Measurements from ENCODE around the gene SH3RF3. TPM values are rescaled to one million over a fixed set of nuclear protein-coding genes. Genes with fewer than 3 reads are reported as not detected.

SH3RF3 gene
- total RNA-seq, 2 experiments from 2014 or later, result 1.8 to 2.0 TPM

DNA sequence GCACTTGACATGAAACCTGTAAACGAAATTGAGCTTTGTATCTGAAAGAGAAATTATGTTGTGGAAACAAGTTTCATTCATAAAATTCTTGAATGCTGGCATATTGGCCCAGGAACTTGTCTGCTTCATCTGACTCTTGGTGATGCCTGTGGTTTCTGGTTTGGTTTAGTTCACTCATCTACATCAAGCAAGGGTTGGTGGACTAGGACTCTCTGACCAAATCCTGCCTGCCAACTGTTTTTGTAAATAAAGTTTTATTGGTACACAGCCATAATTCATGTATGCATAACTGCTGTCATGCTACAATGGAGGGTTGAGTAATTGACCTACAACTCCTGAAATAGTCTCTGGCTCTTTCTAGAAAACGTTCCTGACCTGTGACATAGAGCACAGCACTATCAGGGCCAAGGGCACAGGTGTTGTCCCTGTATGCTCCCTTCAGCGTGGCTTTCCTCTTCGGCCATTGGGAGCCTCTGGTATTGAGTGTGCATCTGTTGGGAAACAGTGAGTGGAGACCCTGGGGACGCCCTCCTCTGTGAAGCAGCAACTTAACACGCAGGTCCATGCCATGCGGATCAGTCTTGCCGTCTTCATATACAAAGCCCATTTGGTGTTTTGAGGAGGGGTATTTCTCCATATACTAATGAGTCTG, 226.3 kb downstream of the SH3RF3 start:
- no peaks in the 10 kb centered on the region for H3K27me3 Mint-ChIP-seq (ENCODE audit: low read depth)
- CTCF ChIA-PET, result no interaction called here
- DNase-seq, result no peak

DNA sequence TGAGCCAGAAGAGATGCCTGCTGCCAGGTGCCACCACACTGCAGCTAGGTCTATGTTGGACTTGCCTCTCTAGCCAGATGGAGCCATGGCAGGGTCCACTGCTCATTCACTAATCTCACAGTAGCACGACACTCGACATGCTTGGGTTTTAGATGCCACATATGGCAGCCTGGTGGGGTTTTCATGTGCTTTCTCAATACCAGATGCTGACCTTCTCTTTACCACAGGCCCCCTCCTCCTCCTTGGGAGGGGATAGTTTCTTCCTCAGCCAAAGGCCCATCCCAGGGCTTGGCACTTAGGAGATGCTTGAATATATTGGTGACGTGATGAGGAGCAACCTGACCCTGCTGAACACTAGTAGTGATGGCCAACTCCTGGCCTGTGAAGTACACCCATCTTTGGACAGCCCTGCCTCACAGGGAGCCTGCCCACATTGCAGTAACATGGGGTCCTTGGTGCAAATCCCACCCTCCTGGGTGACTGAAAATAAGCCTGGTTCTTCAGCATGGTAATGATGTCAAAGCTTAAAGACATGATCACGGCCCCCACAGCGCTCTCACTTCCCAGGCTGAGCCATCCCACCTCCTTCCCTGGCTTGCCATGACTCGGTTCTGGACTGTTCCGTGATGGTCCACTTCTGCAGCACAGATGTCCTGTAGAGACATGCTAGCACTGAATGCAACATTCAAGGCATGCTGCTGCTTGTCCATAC, 227.5 kb downstream of the SH3RF3 start:
- Mint-ChIP-seq H3K36me3 (ENCODE audit: low read depth) (peaks cover 12% of the 10 kb centered on the region), H3K9me3 (peaks cover 18% of the 10 kb centered on the region), H3K27me3 (ENCODE audit: low read depth) (no peaks in the 10 kb centered on the region), H3K27ac (no peak overlapping the region), H3K4me3 (no peak overlapping the region), H3K4me1 (ENCODE audit: low read depth) (peaks cover 4% of the 10 kb centered on the region)
- intact Hi-C loops (cut with micrococcal nuclease), result no loop called here
- no peak for DNase-seq
- CTCF ChIA-PET, result no interaction called here

More for the DNA sequence above, 226.3 kb downstream of the SH3RF3 start:
- Mint-ChIP-seq H3K4me3 (no peak overlapping the region), H3K36me3 (ENCODE audit: low read depth) (peaks cover 14% of the 10 kb centered on the region), H3K4me1 (ENCODE audit: low read depth) (peaks cover 15% of the 10 kb centered on the region), H3K27ac (no peak overlapping the region), H3K9me3 (peaks cover 13% of the 10 kb centered on the region)
- intact Hi-C loops (cut with micrococcal nuclease), result no loop called here

DNA sequence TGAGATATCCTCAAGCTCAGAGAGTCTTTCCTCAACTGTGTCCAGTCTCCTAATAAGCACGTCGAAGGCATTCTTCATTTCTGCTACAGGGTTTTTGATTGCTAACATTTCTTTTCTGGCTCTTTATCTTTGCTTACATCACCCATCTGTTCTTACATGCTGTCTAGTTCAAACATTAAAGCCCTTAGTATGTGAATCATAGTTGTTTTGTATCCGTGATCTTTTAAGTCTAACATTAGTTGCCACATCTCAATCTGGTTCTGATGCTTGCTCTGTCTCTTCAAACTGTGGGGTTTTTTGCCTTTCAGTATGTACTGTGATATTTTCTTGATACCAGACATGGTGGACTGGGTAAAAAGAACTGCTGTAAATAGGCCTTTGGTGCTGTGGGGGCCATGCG, 235.2 kb downstream of the SH3RF3 start:
- H3K27me3 Mint-ChIP-seq (ENCODE audit: low read depth), result no peaks in the 10 kb centered on the region
- H3K27ac Mint-ChIP-seq, result no peak overlapping the region
- CTCF ChIA-PET, result interaction anchor here (0.7 kb wide), 1 partner anchor 219 kb away, joined by 3 read pairs; no protein-coding TSS in a partner anchor
- DNase-seq, result no peak
- H3K36me3 Mint-ChIP-seq (ENCODE audit: low read depth), result peaks cover under 1% of the 10 kb centered on the region
- no peak overlapping the region for H3K4me3 Mint-ChIP-seq
- intact Hi-C loops (cut with micrococcal nuclease), result no loop called here
- H3K4me1 Mint-ChIP-seq (ENCODE audit: low read depth), result no peaks in the 10 kb centered on the region
- peaks cover 5% of the 10 kb centered on the region for H3K9me3 Mint-ChIP-seq

DNA sequence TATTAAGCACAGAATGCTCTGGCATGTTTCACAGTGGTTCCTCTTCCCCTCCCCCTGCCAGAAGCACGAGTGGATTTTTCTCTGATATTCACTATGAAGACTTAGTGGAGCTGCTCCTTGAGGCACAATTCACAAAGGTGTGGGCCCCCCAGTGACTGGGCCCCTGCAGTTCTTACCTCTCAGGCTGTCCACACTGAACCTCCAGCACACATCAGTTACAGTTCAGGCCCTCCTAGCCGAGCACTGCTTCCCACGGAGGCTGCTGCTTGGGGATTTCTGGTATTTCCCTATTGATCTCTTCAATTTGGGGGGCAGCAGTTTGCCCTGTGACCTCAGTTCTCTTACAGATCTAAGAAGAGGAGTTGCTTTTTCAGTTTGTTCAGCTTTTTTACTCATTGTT, 236.1 kb downstream of the SH3RF3 start:
- Mint-ChIP-seq H3K4me1 (ENCODE audit: low read depth) (no peaks in the 10 kb centered on the region), H3K27ac (no peak overlapping the region)

DNA sequence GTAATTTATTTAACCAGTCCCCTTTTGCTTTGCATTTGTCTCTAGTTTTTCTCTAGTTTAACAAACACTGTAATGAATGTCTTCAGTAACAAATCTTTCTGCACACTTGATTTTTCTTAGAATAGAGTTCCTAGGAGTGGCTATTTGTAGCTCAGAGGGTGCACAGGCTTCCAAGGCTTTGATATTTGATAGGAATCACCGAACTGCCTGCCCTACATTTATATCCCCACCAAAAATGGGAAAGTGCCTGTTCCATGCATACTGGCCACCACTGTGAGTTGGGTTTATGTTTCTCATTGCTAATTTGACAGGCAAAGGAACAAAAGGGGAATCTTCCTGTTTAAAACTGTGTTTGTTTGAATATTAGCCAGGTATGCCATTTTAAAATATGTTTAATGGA, 238.7 kb downstream of the SH3RF3 start:
- H3K4me3 Mint-ChIP-seq, result no peak overlapping the region
- CTCF ChIA-PET, result no interaction called here
- H3K9me3 Mint-ChIP-seq, result no peaks in the 10 kb centered on the region
- no peak overlapping the region for H3K27ac Mint-ChIP-seq
- H3K27me3 Mint-ChIP-seq (ENCODE audit: low read depth), result no peaks in the 10 kb centered on the region
- no peaks in the 10 kb centered on the region for H3K4me1 Mint-ChIP-seq (ENCODE audit: low read depth)
- peaks cover 2% of the 10 kb centered on the region for H3K36me3 Mint-ChIP-seq (ENCODE audit: low read depth)
- intact Hi-C loops (cut with micrococcal nuclease), result no loop called here
- DNase-seq, result no peak

More for the DNA sequence above, 236.1 kb downstream of the SH3RF3 start:
- intact Hi-C loops (cut with micrococcal nuclease), result no loop called here
- Mint-ChIP-seq H3K27me3 (ENCODE audit: low read depth) (no peaks in the 10 kb centered on the region), H3K4me3 (no peak overlapping the region), H3K9me3 (peaks cover 4% of the 10 kb centered on the region), H3K36me3 (ENCODE audit: low read depth) (no peaks in the 10 kb centered on the region)
- DNase-seq, result no peak
- CTCF ChIA-PET, result no interaction called here

DNA sequence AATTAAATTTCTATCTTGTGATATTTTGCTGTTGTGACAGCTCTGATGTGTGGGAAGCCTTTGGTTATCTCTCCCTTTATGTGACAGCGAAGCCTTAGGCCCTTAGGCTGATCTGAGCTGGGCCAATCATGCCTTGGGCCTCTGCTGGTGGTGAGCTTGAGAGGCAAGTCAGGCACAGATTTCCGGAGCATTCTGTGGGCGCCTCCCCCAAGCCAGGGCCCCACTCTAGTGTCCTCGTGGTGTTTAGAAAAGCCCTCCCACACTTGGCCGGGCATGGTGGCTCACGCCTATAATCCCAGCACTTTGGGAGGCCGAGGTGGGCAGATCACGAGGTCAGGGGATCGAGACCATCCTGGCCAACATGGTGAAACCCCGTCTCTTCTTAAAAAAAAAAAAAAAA, 239.8 kb downstream of the SH3RF3 start:
- no peaks in the 10 kb centered on the region for H3K4me1 Mint-ChIP-seq (ENCODE audit: low read depth)
- peaks cover 4% of the 10 kb centered on the region for H3K36me3 Mint-ChIP-seq (ENCODE audit: low read depth)
- no peaks in the 10 kb centered on the region for H3K9me3 Mint-ChIP-seq
- no peak for DNase-seq
- no peak overlapping the region for H3K4me3 Mint-ChIP-seq
- H3K27ac Mint-ChIP-seq, result no peak overlapping the region
- H3K27me3 Mint-ChIP-seq (ENCODE audit: low read depth), result no peaks in the 10 kb centered on the region
- intact Hi-C loops (cut with micrococcal nuclease), result no loop called here
- CTCF ChIA-PET, result no interaction called here

- no peaks in the 10 kb centered on the region for H3K9me3 Mint-ChIP-seq
- no peak for DNase-seq
- H3K4me3 Mint-ChIP-seq, result no peak overlapping the region
- CTCF ChIA-PET, result interaction anchor here (0.7 kb wide), 1 partner anchor 37 kb away, joined by 3 read pairs; no protein-coding TSS in a partner anchor
- intact Hi-C loops (cut with micrococcal nuclease), result no loop called here
- no peaks in the 10 kb centered on the region for H3K4me1 Mint-ChIP-seq (ENCODE audit: low read depth)
- H3K27ac Mint-ChIP-seq, result no peak overlapping the region
- H3K36me3 Mint-ChIP-seq (ENCODE audit: low read depth), result peaks cover 4% of the 10 kb centered on the region
- H3K27me3 Mint-ChIP-seq (ENCODE audit: low read depth), result no peaks in the 10 kb centered on the region
Observed at GRCh38 chr2:109369671-109370191, 240.7 kb downstream of the SH3RF3 start.

GRCh38 chr2:109370399-109371035, 241.5 kb downstream of the SH3RF3 start:
- no peak for DNase-seq
- Mint-ChIP-seq H3K27me3 (ENCODE audit: low read depth) (no peaks in the 10 kb centered on the region), H3K4me3 (no peak overlapping the region), H3K36me3 (ENCODE audit: low read depth) (peaks cover 7% of the 10 kb centered on the region), H3K27ac (no peak overlapping the region), H3K9me3 (no peaks in the 10 kb centered on the region), H3K4me1 (ENCODE audit: low read depth) (no peaks in the 10 kb centered on the region)
- CTCF ChIA-PET, result no interaction called here
- intact Hi-C loops (cut with micrococcal nuclease), result no loop called here

DNA sequence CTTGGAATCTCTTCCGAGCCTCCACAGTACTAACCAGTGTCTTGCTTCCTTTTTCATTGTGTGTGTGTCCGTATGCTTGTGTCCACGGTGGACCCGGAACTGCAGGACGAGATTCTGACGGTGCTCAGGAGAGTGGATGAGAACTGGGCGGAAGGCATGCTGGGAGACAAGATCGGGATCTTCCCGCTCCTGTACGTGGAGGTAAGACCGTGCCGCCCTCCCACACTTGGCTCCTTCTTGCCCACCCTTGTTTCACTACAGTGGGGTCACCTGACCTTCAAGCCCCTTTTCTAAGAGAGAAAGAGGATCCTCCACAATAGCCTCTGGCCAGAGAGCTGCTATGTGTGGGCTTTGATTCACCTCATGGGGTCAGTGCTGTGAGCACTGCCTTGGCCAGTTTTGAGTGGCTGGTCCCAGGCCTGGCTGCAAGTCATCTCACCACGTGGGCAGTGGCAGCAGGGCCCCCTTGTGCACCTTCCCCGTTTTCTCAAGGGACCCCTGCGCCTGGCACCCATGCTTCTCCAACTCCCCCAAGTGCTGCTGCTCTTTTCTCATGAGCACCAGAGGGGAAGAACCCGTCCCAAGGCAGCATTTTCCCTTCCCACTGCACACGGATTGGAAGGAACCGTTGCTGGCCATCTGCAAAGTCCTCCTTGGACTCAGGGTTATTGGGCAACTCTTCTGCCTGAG, 242.6 kb downstream of the SH3RF3 start:
- Mint-ChIP-seq H3K36me3 (ENCODE audit: low read depth) (peaks cover 7% of the 10 kb centered on the region), H3K27ac (no peak overlapping the region), H3K4me1 (ENCODE audit: low read depth) (no peaks in the 10 kb centered on the region), H3K27me3 (ENCODE audit: low read depth) (no peaks in the 10 kb centered on the region), H3K9me3 (no peaks in the 10 kb centered on the region), H3K4me3 (no peak overlapping the region)
- CTCF ChIA-PET, result no interaction called here
- DNase-seq, result no peak
- intact Hi-C loops (cut with micrococcal nuclease), result no loop called here

DNA sequence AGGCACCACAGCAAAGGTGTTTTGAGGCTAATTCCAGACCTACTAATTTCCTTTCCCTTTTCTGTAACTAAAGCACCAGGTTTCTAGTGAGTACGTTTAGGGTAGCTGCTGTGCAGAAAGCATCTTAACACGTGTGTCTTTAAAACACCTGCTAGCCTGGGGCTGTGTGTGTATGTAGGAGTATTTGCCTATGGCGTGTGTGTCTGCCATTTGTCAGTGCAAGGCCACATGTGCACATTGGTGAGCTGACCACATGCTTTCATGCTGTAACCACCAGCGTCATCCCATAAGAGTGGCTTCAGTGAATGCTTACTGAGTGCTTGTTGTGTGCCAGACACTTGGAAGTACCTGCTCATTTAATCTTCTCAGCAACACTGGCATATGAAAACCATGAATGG, 243.2 kb downstream of the SH3RF3 start:
- Mint-ChIP-seq H3K36me3 (ENCODE audit: low read depth) (peaks cover 7% of the 10 kb centered on the region), H3K4me3 (no peak overlapping the region), H3K9me3 (no peaks in the 10 kb centered on the region), H3K27ac (no peak overlapping the region), H3K4me1 (ENCODE audit: low read depth) (no peaks in the 10 kb centered on the region), H3K27me3 (ENCODE audit: low read depth) (no peaks in the 10 kb centered on the region)
- intact Hi-C loops (cut with micrococcal nuclease), result no loop called here
- no peak for DNase-seq
- CTCF ChIA-PET, result no interaction called here

DNA sequence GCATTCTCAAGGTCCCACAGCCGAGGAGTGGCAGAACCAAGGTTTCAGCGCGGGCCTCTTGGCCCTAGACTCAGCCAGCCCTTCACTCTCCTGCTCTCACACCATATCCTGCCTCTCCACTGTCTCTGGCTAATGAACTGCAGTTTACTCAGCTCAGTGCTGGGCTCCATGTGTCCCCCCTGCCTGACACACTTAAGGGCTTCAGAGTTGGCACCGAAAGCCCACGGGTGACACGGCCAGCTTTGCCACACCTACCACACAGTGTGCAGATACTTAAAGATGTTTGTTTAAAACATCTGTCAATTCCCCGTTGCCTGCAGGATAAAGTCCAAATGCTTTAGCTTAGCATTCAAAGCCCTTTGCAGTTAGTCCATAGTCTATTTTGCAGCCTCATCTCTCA, 243.6 kb downstream of the SH3RF3 start:
- intact Hi-C loops (cut with micrococcal nuclease), result no loop called here
- no peak overlapping the region for H3K27ac Mint-ChIP-seq
- no peak overlapping the region for H3K4me3 Mint-ChIP-seq

GRCh38 chr2:109373791-109374547, 245.0 kb downstream of the SH3RF3 start:
- DNase-seq, result no peak
- Mint-ChIP-seq H3K4me1 (ENCODE audit: low read depth) (no peaks in the 10 kb centered on the region), H3K27me3 (ENCODE audit: low read depth) (no peaks in the 10 kb centered on the region), H3K36me3 (ENCODE audit: low read depth) (peaks cover 7% of the 10 kb centered on the region), H3K9me3 (no peaks in the 10 kb centered on the region), H3K27ac (no peak overlapping the region), H3K4me3 (no peak overlapping the region)
- CTCF ChIA-PET, result no interaction called here
- intact Hi-C loops (cut with micrococcal nuclease), result no loop called here

More for the DNA sequence above, 243.6 kb downstream of the SH3RF3 start:
- DNase-seq, result no peak
- Mint-ChIP-seq H3K27me3 (ENCODE audit: low read depth) (no peaks in the 10 kb centered on the region), H3K36me3 (ENCODE audit: low read depth) (peaks cover 7% of the 10 kb centered on the region), H3K9me3 (no peaks in the 10 kb centered on the region), H3K4me1 (ENCODE audit: low read depth) (no peaks in the 10 kb centered on the region)
- CTCF ChIA-PET, result no interaction called here
